NCI-H524 treated with DMSO at 0.1 percent for 48 hours (cell line): ENCODE results near the gene ZNF716.
"Not testable (repeated sequence)": the region's sequence is repeated elsewhere in the genome, so short reads cannot be mapped to it uniquely, and the experiment has no call there.

ENCODE experiments used
- DNase-seq: peaks from one replicate; lab custom pipeline; 2025; lab: John Stamatoyannopoulos, UW

Gene ZNF716

GRCh38 chr7:57425969-57426628, 23.9 kb upstream of the ZNF716 start:
- DNase-seq: no peak

- no peak for DNase-seq
Observed at GRCh38 chr7:57426629-57427003, 23.4 kb upstream of the ZNF716 start.

GRCh38 chr7:57427146-57427545, 22.8 kb upstream of the ZNF716 start:
- DNase-seq: no peak

GRCh38 chr7:57427594-57427993, 22.4 kb upstream of the ZNF716 start:
- DNase-seq: no peak

- DNase-seq: no peak
Observed at GRCh38 chr7:57432583-57432982, 17.4 kb upstream of the ZNF716 start.

GRCh38 chr7:57437581-57437980, 12.4 kb upstream of the ZNF716 start:
- DNase-seq: no peak

- DNase-seq: no peak
Observed at GRCh38 chr7:57438244-57438643, 11.7 kb upstream of the ZNF716 start.

- no peak for DNase-seq
Observed at GRCh38 chr7:57443567-57443966, 6.4 kb upstream of the ZNF716 start.

- DNase-seq: not testable (repeated sequence)
Observed at GRCh38 chr7:57469186-57469828, 19.3 kb downstream of the ZNF716 start.

GRCh38 chr7:57480304-57480703, 30.3 kb downstream of the ZNF716 start:
- DNase-seq: not testable (repeated sequence)

- not testable (repeated sequence) for DNase-seq
Observed at GRCh38 chr7:57485022-57485421, 35.0 kb downstream of the ZNF716 start.

- DNase-seq: no peak
Observed at GRCh38 chr7:57487957-57488356, 38.0 kb downstream of the ZNF716 start.

GRCh38 chr7:57495111-57495510, 45.1 kb downstream of the ZNF716 start:
- not testable (repeated sequence) for DNase-seq

- DNase-seq: no peak
Observed at GRCh38 chr7:57496395-57496794, 46.4 kb downstream of the ZNF716 start.

- DNase-seq: no peak
Observed at GRCh38 chr7:57505176-57505575, 55.2 kb downstream of the ZNF716 start.
